ENCODE data around the gene SLC9C2.
"Not testable (repeated sequence)": the region's sequence is repeated elsewhere in the genome, so short reads cannot be mapped to it uniquely, and the experiment has no call there.

The SLC9C2 gene

GRCh38 chr1:173481195-173481772, 121.6 kb downstream of the SLC9C2 start:
- no peak for DNase-seq (ENCODE audit: low spot score)

GRCh38 chr1:173479649-173480048, 123.2 kb downstream of the SLC9C2 start:
- peak; percentile 34 for DNase-seq (ENCODE audit: low spot score)

- DNase-seq (ENCODE audit: low spot score): peak; percentile 83
Measured at GRCh38 chr1:173478094-173478674, 124.7 kb downstream of the SLC9C2 start.

- DNase-seq (ENCODE audit: low spot score): peak; percentile 53
Measured at GRCh38 chr1:173477286-173478093, 125.4 kb downstream of the SLC9C2 start, which contains the start of gene PRDX6. TSS of gene PRDX6 (plus strand) at chr1:173477335. CDS start at chr1:173477398, 63 bp downstream.

- peak; percentile 95 for DNase-seq (ENCODE audit: low spot score)
Measured at GRCh38 chr1:173476665-173477285, 126.1 kb downstream of the SLC9C2 start.

- peak; percentile 34 for DNase-seq (ENCODE audit: low spot score)
Measured at GRCh38 chr1:173476197-173476664, 126.6 kb downstream of the SLC9C2 start.

- DNase-seq (ENCODE audit: low spot score): peak; percentile 66
Measured at GRCh38 chr1:173475564-173476196, 127.2 kb downstream of the SLC9C2 start.

GRCh38 chr1:173474780-173475421, 128.0 kb downstream of the SLC9C2 start:
- not testable (repeated sequence) for DNase-seq (ENCODE audit: low spot score)

- DNase-seq (ENCODE audit: low spot score): no peak
Measured at GRCh38 chr1:173474097-173474779, 128.6 kb downstream of the SLC9C2 start.

- peak; percentile 68 for DNase-seq (ENCODE audit: low spot score)
Measured at GRCh38 chr1:173473599-173474011, 129.3 kb downstream of the SLC9C2 start.

- DNase-seq (ENCODE audit: low spot score): no peak
Measured at GRCh38 chr1:173470608-173471007, 132.3 kb downstream of the SLC9C2 start.

GRCh38 chr1:173469656-173470055, 133.2 kb downstream of the SLC9C2 start:
- no peak for DNase-seq (ENCODE audit: low spot score)

GRCh38 chr1:173467426-173467825, 135.4 kb downstream of the SLC9C2 start:
- no peak for DNase-seq (ENCODE audit: low spot score)

GRCh38 chr1:173464185-173464584, 138.7 kb downstream of the SLC9C2 start:
- DNase-seq (ENCODE audit: low spot score): not testable (repeated sequence)

GRCh38 chr1:173462666-173463065, 140.2 kb downstream of the SLC9C2 start:
- DNase-seq (ENCODE audit: low spot score): not testable (repeated sequence)

GRCh38 chr1:173459885-173460284, 143.0 kb downstream of the SLC9C2 start:
- no peak for DNase-seq (ENCODE audit: low spot score)

- DNase-seq (ENCODE audit: low spot score): no peak
Measured at GRCh38 chr1:173454966-173455524, 147.8 kb downstream of the SLC9C2 start.

GRCh38 chr1:173453982-173454381, 148.9 kb downstream of the SLC9C2 start:
- no peak for DNase-seq (ENCODE audit: low spot score)

- DNase-seq (ENCODE audit: low spot score): no peak
Measured at GRCh38 chr1:173451981-173452380, 150.9 kb downstream of the SLC9C2 start.
